ENCODE results near the gene USP38.
"Not testable (repeated sequence)": the region's sequence is repeated elsewhere in the genome, so short reads cannot be mapped to it uniquely, and the experiment has no call there.

Gene USP38

GRCh38 chr4:143184503-143185252 is at the start of gene USP38:
TSS of gene USP38 (plus strand) at chr4:143184917. CDS start at chr4:143185451, 534 bp downstream.
- DNase-seq, result peak; percentile 86

GRCh38 chr4:143135358-143135757 is 49.4 kb upstream of the USP38 start:
- DNase-seq, result no peak

DNA sequence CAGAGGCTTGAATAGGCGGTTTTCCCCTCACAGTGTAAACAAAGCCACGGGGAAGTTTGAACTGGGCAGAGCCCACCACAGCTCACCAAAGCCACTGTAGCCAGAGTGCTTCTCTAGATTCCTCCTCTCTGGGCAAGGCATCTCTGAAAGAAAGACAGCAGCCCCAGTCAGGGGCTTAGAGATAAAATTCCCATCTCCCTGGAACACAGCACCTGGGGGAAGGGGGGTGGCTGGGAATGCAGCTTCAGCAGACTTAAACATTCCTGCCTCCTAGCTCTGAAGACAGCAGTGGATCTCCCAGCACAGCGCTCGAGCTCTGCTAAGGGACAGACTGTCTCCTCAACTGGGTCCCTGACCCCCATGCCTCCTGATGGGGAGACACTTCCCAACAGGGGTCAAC is 44.0 kb upstream of the USP38 start:
- DNase-seq, result no peak

GRCh38 chr4:143148521-143148920 is 36.2 kb upstream of the USP38 start:
- DNase-seq, result no peak

DNA sequence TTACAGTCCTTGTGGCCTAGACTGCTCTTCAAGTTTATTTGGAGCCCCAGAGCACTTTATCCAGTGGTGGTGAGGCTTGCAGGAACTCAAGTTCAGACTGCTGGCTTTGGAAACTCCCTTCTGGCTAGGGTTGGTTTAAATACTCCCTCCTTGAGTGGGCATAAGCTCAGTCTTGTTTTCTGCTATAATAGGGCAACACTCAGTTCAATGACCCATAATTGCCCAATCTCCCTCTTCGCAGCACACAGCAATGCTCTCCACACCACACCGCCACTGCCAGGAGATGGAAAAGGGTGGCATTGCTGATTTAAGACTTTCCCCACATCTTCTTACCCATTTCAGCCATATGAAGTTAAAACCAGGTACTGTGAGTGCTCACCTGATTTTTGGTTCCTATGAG is 27.9 kb upstream of the USP38 start:
- no peak for DNase-seq

DNA sequence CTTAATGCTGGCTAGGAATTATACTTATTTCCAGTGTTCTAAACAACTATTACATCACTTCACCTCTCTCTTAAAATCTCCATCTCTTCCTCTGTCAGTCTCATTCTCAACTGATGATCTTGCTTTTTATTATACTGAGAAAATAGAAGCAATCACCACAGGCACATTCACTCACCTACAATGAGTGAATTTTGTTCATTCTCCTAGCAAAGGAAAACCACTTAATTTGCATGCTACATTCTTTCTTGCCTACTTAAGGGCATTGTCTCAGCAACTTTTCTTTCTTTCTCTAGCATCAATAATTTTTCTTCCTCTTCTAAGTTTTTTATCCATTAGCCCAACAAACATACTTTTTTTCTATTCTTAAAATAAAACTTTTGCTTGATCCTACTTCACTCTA is 21.1 kb upstream of the USP38 start:
- DNase-seq, result no peak

- not testable (repeated sequence) for DNase-seq
Observed at GRCh38 chr4:143166722-143167121, 18.0 kb upstream of the USP38 start.

DNA sequence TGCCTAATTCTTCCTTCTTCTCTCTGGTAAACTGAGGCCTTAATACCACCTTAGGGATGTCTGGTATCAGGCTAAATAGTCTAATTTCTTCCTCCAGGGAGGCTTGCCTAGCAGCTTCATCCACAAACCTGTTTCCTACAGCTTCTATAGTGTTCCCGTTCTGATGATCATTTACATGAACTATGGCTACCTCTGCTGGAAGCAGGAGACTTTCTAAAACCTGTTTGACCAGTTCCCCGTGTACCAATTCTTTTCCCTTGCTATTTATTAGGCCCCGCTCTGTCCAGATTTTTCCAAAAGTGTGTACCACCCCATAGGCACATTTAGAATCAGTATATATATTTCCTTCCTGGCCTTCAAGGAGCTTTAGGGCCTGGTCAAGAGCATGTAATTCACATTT is 5.8 kb upstream of the USP38 start:
- DNase-seq, result peak; percentile 34

DNA sequence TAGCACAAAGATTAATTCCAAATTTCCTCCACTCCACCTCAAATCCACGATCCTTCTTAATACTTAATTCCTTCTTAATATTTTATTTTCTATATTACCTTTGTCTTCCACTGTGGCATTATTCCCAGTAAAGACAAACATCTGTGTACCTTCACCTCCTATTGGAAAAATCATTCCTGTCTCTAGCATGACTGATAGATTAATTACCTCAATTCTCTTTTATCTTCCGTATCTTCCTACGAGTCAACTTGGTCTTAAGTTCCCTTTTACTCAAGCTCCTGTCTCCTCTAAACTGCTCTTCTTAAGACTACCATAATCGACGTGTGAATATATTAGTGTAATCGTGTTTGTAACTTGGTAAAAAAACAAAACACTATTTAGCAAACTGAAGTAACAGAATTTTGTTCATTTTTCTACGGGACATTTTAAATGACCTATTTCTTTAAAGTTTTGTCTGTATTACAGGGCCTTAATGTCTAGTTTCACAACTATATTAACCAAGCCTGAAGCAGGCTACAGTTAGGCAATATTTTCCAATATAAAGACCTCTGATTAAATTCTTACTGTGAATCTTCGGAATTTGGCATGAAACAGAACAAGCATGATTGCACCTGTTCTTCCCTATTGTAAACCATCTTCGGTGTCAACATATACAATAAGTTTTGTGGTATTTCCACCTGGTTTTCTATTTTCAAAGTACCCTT is 1.1 kb upstream of the USP38 start:
- peak; percentile 30 for DNase-seq

GRCh38 chr4:143184217-143184502 is 557 bp upstream of the USP38 start:
- no peak for DNase-seq

- no peak for DNase-seq
Observed at GRCh38 chr4:143185253-143186107, 763 bp downstream of the USP38 start.

GRCh38 chr4:143186212-143186611 is 1.5 kb downstream of the USP38 start:
- no peak for DNase-seq

DNA sequence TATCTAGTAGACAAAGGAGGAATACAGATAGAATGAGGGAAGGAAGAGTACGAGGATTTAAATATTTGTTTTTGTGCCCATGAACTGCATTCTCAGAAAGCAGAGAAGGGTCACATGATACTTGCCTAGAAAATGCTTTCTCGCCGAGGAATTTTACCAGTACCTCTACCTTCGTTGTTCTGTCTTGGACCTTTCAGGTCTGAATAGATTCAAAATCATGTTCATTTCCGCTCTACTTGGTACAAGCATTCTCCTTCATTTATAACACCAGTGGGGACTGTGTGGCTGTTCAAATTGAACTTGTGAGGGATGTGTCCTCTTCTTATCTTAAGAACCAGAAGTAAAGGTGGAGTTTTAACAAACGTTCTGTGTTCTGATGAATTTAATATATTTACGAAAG is 1.9 kb downstream of the USP38 start:
- DNase-seq, result no peak

DNA sequence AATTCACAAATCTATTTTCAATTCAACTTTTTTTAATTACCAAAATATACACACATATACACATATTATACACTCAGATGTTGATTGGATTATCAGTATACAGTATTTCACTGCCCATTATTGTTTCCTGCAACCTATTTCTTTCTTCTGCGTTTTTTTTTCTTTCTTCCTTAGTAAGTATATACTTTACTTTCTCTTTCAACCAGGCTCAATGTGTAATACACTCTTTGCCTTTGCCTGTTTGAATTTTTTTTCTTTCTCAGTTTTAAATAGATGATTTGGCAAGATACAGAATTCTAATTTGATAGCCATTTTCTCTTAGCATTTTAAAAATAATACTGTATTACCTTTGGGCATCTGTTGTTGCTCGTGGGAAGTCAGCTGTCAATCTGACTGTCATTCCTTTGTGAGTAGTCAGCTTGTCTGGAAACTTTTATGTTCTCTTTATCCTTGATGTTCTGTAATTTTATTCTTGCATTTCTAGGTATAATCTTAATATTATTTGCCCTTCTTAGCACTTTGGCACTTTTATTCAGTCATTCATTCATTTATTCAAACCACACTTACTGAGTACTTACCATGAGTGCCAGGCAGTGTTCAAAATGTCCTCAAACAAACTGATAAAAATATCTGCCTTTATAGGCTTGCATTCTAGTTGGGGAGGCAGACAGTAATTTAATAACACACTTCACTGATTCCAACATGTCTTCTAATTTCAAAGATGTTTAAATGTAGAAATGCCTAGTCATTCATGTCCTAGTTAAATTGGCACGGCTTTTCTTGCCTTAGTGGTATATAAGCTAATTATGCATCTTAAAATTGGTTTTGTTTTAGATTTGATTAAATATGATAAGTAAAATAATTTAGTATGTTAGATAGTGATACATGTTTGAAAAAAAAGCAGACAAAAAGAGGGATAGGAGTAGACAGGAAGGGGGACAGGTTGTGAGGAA is 3.7 kb downstream of the USP38 start:
- no peak for DNase-seq

DNA sequence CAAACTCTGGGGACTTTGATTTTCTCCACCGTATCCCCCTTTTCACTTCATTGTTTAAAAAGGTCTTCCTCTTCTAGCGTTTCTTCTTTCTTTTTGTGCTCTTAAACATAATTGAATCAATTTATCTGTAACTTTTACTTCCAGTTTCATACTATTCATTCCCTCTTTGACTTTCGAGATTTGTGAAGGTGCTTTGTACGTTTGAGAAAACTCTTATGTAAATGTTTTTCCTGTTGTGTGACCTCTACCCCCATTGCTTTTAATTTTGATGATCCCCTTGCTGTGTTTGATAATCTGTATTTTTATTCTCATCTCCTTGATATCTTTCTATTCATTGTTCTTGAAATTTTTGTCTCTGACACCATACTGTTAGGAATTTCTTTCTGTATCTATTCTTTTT is 4.8 kb downstream of the USP38 start:
- DNase-seq, result no peak

- DNase-seq, result no peak
Observed at GRCh38 chr4:143195581-143195980, 10.9 kb downstream of the USP38 start.

GRCh38 chr4:143196323-143196722 is 11.6 kb downstream of the USP38 start:
- no peak for DNase-seq

DNA sequence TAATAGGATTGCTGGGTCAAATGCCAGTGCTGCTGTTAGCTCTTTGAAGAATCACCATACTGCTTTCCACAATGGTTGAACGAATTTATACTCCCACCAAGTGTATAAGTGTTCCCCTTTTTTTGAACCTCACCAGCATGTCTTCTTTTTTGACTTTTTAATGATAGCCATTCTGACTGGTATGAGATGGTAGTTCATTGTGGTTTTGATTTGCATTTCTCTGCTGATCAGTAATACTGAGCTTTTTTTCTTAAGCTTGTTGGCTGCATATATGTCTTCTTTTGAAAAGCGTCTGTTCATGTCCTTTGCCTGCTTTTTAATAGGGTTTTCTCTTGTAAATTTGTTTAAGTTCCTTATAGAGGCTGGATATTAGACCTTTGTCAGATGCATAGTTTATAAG is 14.8 kb downstream of the USP38 start:
- DNase-seq, result no peak

GRCh38 chr4:143202824-143203223 is 18.1 kb downstream of the USP38 start:
- DNase-seq, result no peak

DNA sequence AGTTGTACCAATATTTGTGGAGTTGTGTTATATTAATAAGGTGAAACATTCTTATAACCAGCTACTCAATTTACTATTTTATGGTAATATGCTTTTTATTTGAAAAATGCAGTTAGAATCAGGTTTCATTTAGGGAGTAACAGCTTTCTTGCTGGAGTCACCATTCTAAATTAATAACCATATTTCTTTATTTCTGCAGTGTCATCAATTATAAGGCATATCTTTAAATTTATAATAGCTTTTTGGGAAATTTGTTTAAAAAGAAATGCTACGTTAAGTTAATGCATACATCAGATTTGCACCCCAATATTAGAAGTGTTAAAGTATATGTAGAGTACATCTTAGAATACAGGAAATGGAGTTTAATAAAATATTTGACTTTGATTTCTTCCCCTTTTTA is 18.9 kb downstream of the USP38 start:
- DNase-seq, result no peak

GRCh38 chr4:143207555-143207954 is 22.8 kb downstream of the USP38 start:
- no peak for DNase-seq

- no peak for DNase-seq
Observed at GRCh38 chr4:143212566-143212965, 27.8 kb downstream of the USP38 start.

- no peak for DNase-seq
Observed at GRCh38 chr4:143215873-143216272, 31.2 kb downstream of the USP38 start.
